ENCODE results near the gene SYTL3. TPM values are rescaled to one million over a fixed set of nuclear protein-coding genes. Genes with fewer than 3 reads are reported as not detected.

Gene SYTL3
- total and polyA plus RNA-seq, 2 of the 8 experiments (the other 6 are each of a cell fraction or from before 2014, with no cell fraction given): 0.27 to 0.99 TPM

- TF ChIP-seq SUZ12 (IDR thresholded peaks at IDR 0.05; ENCODE audit: low read length): no peak
Observed at GRCh38 chr6:158758451-158758860, 108.6 kb downstream of the SYTL3 start (continued).
